ENCODE results near the gene CYB5A. TPM values are rescaled to one million over a fixed set of nuclear protein-coding genes. Genes with fewer than 3 reads are reported as not detected.

CYB5A gene
- total and polyA plus RNA-seq, 2 donors from 2014 or later: 243 to 1,143 TPM

DNA sequence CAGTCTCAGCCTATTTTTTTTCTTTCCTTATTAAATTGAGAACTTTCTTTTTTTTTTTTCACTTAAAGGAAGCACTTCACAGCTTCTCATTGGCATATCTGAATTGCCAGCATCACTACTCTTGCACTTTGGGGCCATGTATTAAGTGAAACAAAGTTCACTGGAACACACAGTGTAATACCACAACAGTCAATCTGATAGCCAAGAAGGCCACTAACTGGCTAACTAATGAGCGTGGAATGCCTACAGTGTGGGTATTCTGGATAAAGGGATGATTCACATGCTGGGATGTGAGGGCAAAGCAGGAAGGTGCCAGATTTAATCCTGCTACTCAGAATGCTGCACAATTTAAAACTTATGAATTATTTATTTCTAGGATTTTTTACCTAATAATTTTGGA lies 12.2 kb upstream of the CYB5A start:
- no peak overlapping the region for H3K4me3 ChIP-seq (ENCODE audit: low read length in 3 of 3)
- no peak overlapping the region for H3K27ac ChIP-seq (ENCODE audit: low read depth in 2 of 2, low read length in 2 of 2)
- intact Hi-C loops (cut with DNase I): no loop called here
- no peaks in the 10 kb centered on the region for H3K27me3 ChIP-seq (ENCODE audit: control insufficient read depth, insufficient read depth, low read length)
- DNase-seq (no peak), FAIRE-seq (no peak)
- no peaks in the 10 kb centered on the region for H3K36me3 ChIP-seq (ENCODE audit: control insufficient read depth in 2 of 3, insufficient read depth in 3 of 3, low read length in 3 of 3)
- H3K4me1 ChIP-seq (ENCODE audit: control insufficient read depth in 2 of 3, insufficient read depth in 2 of 3, low read depth in 1 of 3, low read length in 3 of 3): no peaks in the 10 kb centered on the region
- TF ChIP-seq CTCF (IDR thresholded peaks at IDR 0.05; ENCODE audit: borderline replicate concordance, extremely low read depth, insufficient read depth): no peak
- no peaks in the 10 kb centered on the region for H3K9me3 ChIP-seq (ENCODE audit: control insufficient read depth in 2 of 3, insufficient read depth in 1 of 3, low read length in 3 of 3)
- H3K9ac ChIP-seq (ENCODE audit: low read length in 3 of 3): no peak overlapping the region

DNA sequence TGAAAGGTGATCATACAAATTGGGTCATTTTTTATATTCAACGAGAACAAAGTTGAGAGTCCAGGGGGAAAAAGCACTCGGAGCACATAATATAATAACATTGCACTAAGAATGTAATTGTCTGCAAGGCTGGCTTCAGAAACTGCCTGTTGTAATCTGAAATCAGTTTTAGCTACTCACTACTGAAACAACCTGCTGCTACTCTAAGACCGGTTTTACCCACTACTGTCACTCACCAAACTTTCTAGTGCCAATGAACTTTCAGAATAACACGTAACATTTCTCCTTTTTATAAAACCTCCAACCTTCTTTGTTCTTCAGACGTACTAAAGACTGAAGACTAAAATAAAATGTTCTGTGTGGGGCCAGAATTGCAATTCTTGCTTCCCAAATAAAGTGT lies 11.5 kb upstream of the CYB5A start:
- intact Hi-C loops (cut with DNase I): no loop called here
- Histone ChIP-seq H3K27me3 (ENCODE audit: control insufficient read depth, insufficient read depth, low read length) (no peaks in the 10 kb centered on the region), H3K36me3 (ENCODE audit: control insufficient read depth in 2 of 3, insufficient read depth in 3 of 3, low read length in 3 of 3) (no peaks in the 10 kb centered on the region), H3K4me1 (ENCODE audit: control insufficient read depth in 2 of 3, insufficient read depth in 2 of 3, low read depth in 1 of 3, low read length in 3 of 3) (no peaks in the 10 kb centered on the region), H3K4me3 (ENCODE audit: low read length in 3 of 3) (no peak overlapping the region), H3K27ac (ENCODE audit: low read depth in 2 of 2, low read length in 2 of 2) (no peak overlapping the region), H3K9me3 (ENCODE audit: control insufficient read depth in 2 of 3, insufficient read depth in 1 of 3, low read length in 3 of 3) (no peaks in the 10 kb centered on the region), H3K9ac (ENCODE audit: low read length in 3 of 3) (no peak overlapping the region)
- DNase-seq: no peak
- no peak for FAIRE-seq
- TF ChIP-seq CTCF (IDR thresholded peaks at IDR 0.05; ENCODE audit: borderline replicate concordance, extremely low read depth, insufficient read depth): no peak

DNA sequence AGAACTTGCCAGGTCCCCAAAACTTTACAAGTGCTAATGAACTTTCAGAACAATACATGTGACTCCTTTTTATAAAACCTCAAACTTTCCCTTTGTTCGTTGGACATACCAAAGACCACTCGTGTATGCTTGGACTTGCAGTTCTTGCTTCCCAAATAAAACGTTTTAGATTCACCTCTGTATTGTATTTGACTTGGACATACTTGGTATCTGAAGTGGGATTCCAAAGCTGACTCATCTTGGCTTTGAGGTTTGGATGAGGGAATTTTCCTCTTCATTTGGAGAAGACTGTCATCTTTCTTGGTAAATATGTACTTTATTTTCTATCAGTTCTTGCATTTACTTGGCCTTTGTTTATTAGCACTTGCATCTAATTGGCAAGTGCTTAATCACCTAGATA lies 8.0 kb upstream of the CYB5A start:
- no peak for FAIRE-seq
- intact Hi-C loops (cut with DNase I): no loop called here
- no peak for DNase-seq
- H3K9ac ChIP-seq (ENCODE audit: low read length in 3 of 3): no peak overlapping the region
- no peaks in the 10 kb centered on the region for H3K36me3 ChIP-seq (ENCODE audit: control insufficient read depth in 2 of 3, insufficient read depth in 3 of 3, low read length in 3 of 3)
- H3K4me1 ChIP-seq (ENCODE audit: control insufficient read depth in 2 of 3, insufficient read depth in 2 of 3, low read depth in 1 of 3, low read length in 3 of 3): no peaks in the 10 kb centered on the region
- no peak overlapping the region for H3K4me3 ChIP-seq (ENCODE audit: low read length in 3 of 3)
- H3K9me3 ChIP-seq (ENCODE audit: control insufficient read depth in 2 of 3, insufficient read depth in 1 of 3, low read length in 3 of 3): no peaks in the 10 kb centered on the region
- no peak for TF ChIP-seq CTCF (IDR thresholded peaks at IDR 0.05; ENCODE audit: borderline replicate concordance, extremely low read depth, insufficient read depth)
- no peak overlapping the region for H3K27ac ChIP-seq (ENCODE audit: low read depth in 2 of 2, low read length in 2 of 2)
- no peaks in the 10 kb centered on the region for H3K27me3 ChIP-seq (ENCODE audit: control insufficient read depth, insufficient read depth, low read length)

- Histone ChIP-seq H3K4me3 (ENCODE audit: low read length in 3 of 3) (no peak overlapping the region), H3K9me3 (ENCODE audit: control insufficient read depth in 2 of 3, insufficient read depth in 1 of 3, low read length in 3 of 3) (no peaks in the 10 kb centered on the region), H3K4me1 (ENCODE audit: control insufficient read depth in 2 of 3, insufficient read depth in 2 of 3, low read depth in 1 of 3, low read length in 3 of 3) (no peaks in the 10 kb centered on the region), H3K27ac (ENCODE audit: low read depth in 2 of 2, low read length in 2 of 2) (no peak overlapping the region), H3K27me3 (ENCODE audit: control insufficient read depth, insufficient read depth, low read length) (no peaks in the 10 kb centered on the region), H3K36me3 (ENCODE audit: control insufficient read depth in 2 of 3, insufficient read depth in 3 of 3, low read length in 3 of 3) (no peaks in the 10 kb centered on the region), H3K9ac (ENCODE audit: low read length in 3 of 3) (no peak overlapping the region)
- intact Hi-C loops (cut with DNase I): no loop called here
- DNase-seq: no peak
- no peak for FAIRE-seq
- no peak for TF ChIP-seq CTCF (IDR thresholded peaks at IDR 0.05; ENCODE audit: borderline replicate concordance, extremely low read depth, insufficient read depth)
These were observed 7.4 kb upstream of the CYB5A start for GRCh38 chr18:74299162-74299561.

All from kidney (tissue), 14 donors.